Mesothelial cell of epicardium (in vitro differentiated cells): ENCODE results near the gene RASAL3. TPM values are rescaled to one million over a fixed set of nuclear protein-coding genes. Genes with fewer than 3 reads are reported as not detected.
"Not testable (repeated sequence)": the region's sequence is repeated elsewhere in the genome, so short reads cannot be mapped to it uniquely, and the experiment has no call there.

Experiments used
- DNase-seq, 2 experiments: peaks; one replicate each; pipeline ENCODE4 v3.0.0; 2021; ENCODE audit warnings: low spot score in 2 of 2; ENCODE audit not compliant: unreplicated experiment in 2 of 2
- H3K27ac Mint-ChIP-seq: 2 replicates; pipeline ENCODE4 v1.8.0; 2021; ENCODE audit warnings: mixed read lengths
- H3K27me3 Mint-ChIP-seq: 2 replicates; pipeline ENCODE4 v1.8.0; 2021; ENCODE audit warnings: low read depth, mixed read lengths
- H3K36me3 Mint-ChIP-seq: 2 replicates; pipeline ENCODE4 v1.8.0; 2021; ENCODE audit warnings: mixed read lengths
- H3K4me1 Mint-ChIP-seq: 2 replicates; pipeline ENCODE4 v1.8.0; 2021; ENCODE audit warnings: mixed read lengths
- H3K4me3 Mint-ChIP-seq: 2 replicates; pipeline ENCODE4 v1.8.0; 2021; ENCODE audit warnings: mild to moderate bottlenecking, moderate library complexity, mixed read lengths
- H3K9me3 Mint-ChIP-seq: 2 replicates; pipeline ENCODE4 v1.8.0; 2021; ENCODE audit warnings: mixed read lengths
- CTCF ChIP-seq: fragments of 200-600 bp; sonication (generic); IDR thresholded peaks from one replicate; pipeline ENCODE4 v1.5.0; 2021; ENCODE audit warnings: antibody characterized with exemption; ENCODE audit not compliant: unreplicated experiment
- total RNA-seq: library from RNA; stranded (reverse); gene quantifications from 3 replicates; pipeline ENCODE4 v1.2.1, GENCODE V29; 2021

The RASAL3 gene
- total RNA-seq, 1 donor from 2014 or later, result not detected

- DNase-seq, result peak in 1 of 2 experiments; percentile 51
- Mint-ChIP-seq H3K27ac (peak overlapping the region; percentile 99), H3K4me3 (peak overlapping the region; percentile 99), H3K36me3 (peaks cover 20% of the 10 kb centered on the region), H3K27me3 (no peaks in the 10 kb centered on the region), H3K9me3 (no peaks in the 10 kb centered on the region), H3K4me1 (peaks cover 27% of the 10 kb centered on the region)
- no peak for TF ChIP-seq CTCF
Measured at GRCh38 chr19:15418231-15418578, 46.1 kb downstream of the RASAL3 start.

GRCh38 chr19:15417699-15418098, 46.6 kb downstream of the RASAL3 start:
- DNase-seq, result no peak
- Mint-ChIP-seq H3K27ac (peak overlapping the region; percentile 99), H3K4me3 (peak overlapping the region; percentile 99), H3K9me3 (no peaks in the 10 kb centered on the region), H3K36me3 (peaks cover 15% of the 10 kb centered on the region), H3K27me3 (no peaks in the 10 kb centered on the region), H3K4me1 (peaks cover 31% of the 10 kb centered on the region)
- TF ChIP-seq CTCF, result no peak

GRCh38 chr19:15412832-15413231, 51.5 kb downstream of the RASAL3 start:
- H3K4me3 Mint-ChIP-seq, result no peak overlapping the region
- TF ChIP-seq CTCF, result no peak
- peak overlapping the region; percentile 68 for H3K27ac Mint-ChIP-seq
- no peak for DNase-seq
- H3K27me3 Mint-ChIP-seq, result no peaks in the 10 kb centered on the region
- H3K4me1 Mint-ChIP-seq, result peaks cover 27% of the 10 kb centered on the region
- H3K36me3 Mint-ChIP-seq, result peaks cover 12% of the 10 kb centered on the region
- no peaks in the 10 kb centered on the region for H3K9me3 Mint-ChIP-seq

GRCh38 chr19:15411351-15411750, 53.0 kb downstream of the RASAL3 start:
- H3K9me3 Mint-ChIP-seq, H3K27ac Mint-ChIP-seq, H3K27me3 Mint-ChIP-seq, DNase-seq, H3K4me3 Mint-ChIP-seq: not testable (repeated sequence)
- Mint-ChIP-seq H3K36me3 (peaks cover 13% of the 10 kb centered on the region), H3K4me1 (peaks cover 15% of the 10 kb centered on the region)

GRCh38 chr19:15404780-15405211, 59.5 kb downstream of the RASAL3 start:
- no peak overlapping the region for H3K4me3 Mint-ChIP-seq
- no peaks in the 10 kb centered on the region for H3K9me3 Mint-ChIP-seq
- TF ChIP-seq CTCF, result no peak
- H3K36me3 Mint-ChIP-seq, result peaks cover 11% of the 10 kb centered on the region
- DNase-seq, result no peak
- H3K27me3 Mint-ChIP-seq, result no peaks in the 10 kb centered on the region
- no peak overlapping the region for H3K27ac Mint-ChIP-seq
- H3K4me1 Mint-ChIP-seq, result peaks cover 2% of the 10 kb centered on the region

- H3K36me3 Mint-ChIP-seq, result peaks cover 11% of the 10 kb centered on the region
- no peak for DNase-seq
- H3K27me3 Mint-ChIP-seq, result no peaks in the 10 kb centered on the region
- H3K27ac Mint-ChIP-seq, result no peak overlapping the region
- H3K9me3 Mint-ChIP-seq, result no peaks in the 10 kb centered on the region
- no peak for TF ChIP-seq CTCF
- no peak overlapping the region for H3K4me3 Mint-ChIP-seq
- H3K4me1 Mint-ChIP-seq, result peaks cover 2% of the 10 kb centered on the region
Measured at GRCh38 chr19:15404097-15404779, 60.1 kb downstream of the RASAL3 start.
